GM06990 (cell line): Measurements from ENCODE around the gene DPYSL4.

Experiments used
- DNase-seq: peaks from one replicate; pipeline ENCODE4 v3.0.0-alpha.2; 2011; ENCODE audit not compliant: insufficient read length; ENCODE audit errors: extremely low read depth
- H3K27me3 ChIP-seq: replicated peaks from 2 replicates; pipeline ENCODE4 v1.6.0; 2011; ENCODE audit warnings: low read length; ENCODE audit not compliant: control insufficient read depth, insufficient read depth
- H3K36me3 ChIP-seq: 2 replicates; pipeline ENCODE4 v1.5.1; 2011; ENCODE audit warnings: low read length; ENCODE audit not compliant: control insufficient read depth, insufficient read depth
- H3K4me3 ChIP-seq: replicated peaks from 2 replicates; pipeline ENCODE4 v1.5.1; 2011; ENCODE audit warnings: low read depth, mild to moderate bottlenecking, control low read depth, low read length
- CTCF ChIP-seq: IDR thresholded peaks from 2 replicates; pipeline ENCODE4 v1.5.1; 2011; ENCODE audit warnings: low read length, control low read depth, mild to moderate bottlenecking, inconsistent platforms; ENCODE audit not compliant: insufficient read depth, poor library complexity, severe bottlenecking

The DPYSL4 gene

GRCh38 chr10:132148261-132149251 is 38.2 kb upstream of the DPYSL4 start:
- H3K36me3 ChIP-seq = no peaks in the 10 kb centered on the region
- H3K27me3 ChIP-seq = no peaks in the 10 kb centered on the region
- no peak for TF ChIP-seq CTCF
- no peak overlapping the region for H3K4me3 ChIP-seq
- DNase-seq = no peak

- H3K36me3 ChIP-seq = no peaks in the 10 kb centered on the region
- DNase-seq = no peak
- H3K27me3 ChIP-seq = no peaks in the 10 kb centered on the region
- TF ChIP-seq CTCF = no peak
- H3K4me3 ChIP-seq = no peak overlapping the region
These were observed 37.5 kb upstream of the DPYSL4 start for GRCh38 chr10:132149271-132149670.

GRCh38 chr10:132149917-132150316 is 36.8 kb upstream of the DPYSL4 start:
- no peak for TF ChIP-seq CTCF
- Histone ChIP-seq H3K27me3 (no peaks in the 10 kb centered on the region), H3K4me3 (no peak overlapping the region), H3K36me3 (no peaks in the 10 kb centered on the region)
- no peak for DNase-seq

- Histone ChIP-seq H3K27me3 (no peaks in the 10 kb centered on the region), H3K36me3 (no peaks in the 10 kb centered on the region), H3K4me3 (no peak overlapping the region)
- TF ChIP-seq CTCF = no peak
- DNase-seq = no peak
These were observed 36.0 kb upstream of the DPYSL4 start for GRCh38 chr10:132150777-132151176.

GRCh38 chr10:132151286-132151950 is 35.3 kb upstream of the DPYSL4 start:
- TF ChIP-seq CTCF = no peak
- DNase-seq = no peak
- Histone ChIP-seq H3K4me3 (no peak overlapping the region), H3K36me3 (no peaks in the 10 kb centered on the region), H3K27me3 (no peaks in the 10 kb centered on the region)
